Keratinocyte (primary cell): ENCODE measurements around the gene MAP7D1. TPM values are rescaled to one million over a fixed set of nuclear protein-coding genes. Genes with fewer than 3 reads are reported as not detected.

Experiments
- DNase-seq: peaks from one replicate; pipeline ENCODE4 v3.0.0-alpha.2; 2011; ENCODE audit warnings: low read depth, missing footprints, low spot score
- FAIRE-seq: peaks from 2 replicates; lab custom pipeline; 2011; peaks lifted over from hg19 to GRCh38; lab: Jason Lieb, UNC
- H2AFZ ChIP-seq: 2 replicates; pipeline ENCODE4 v1.6.0; 2012; ENCODE audit warnings: low read length, control low read depth, inconsistent platforms; ENCODE audit not compliant: control insufficient read depth
- H3K27ac ChIP-seq: 2 replicates; pipeline ENCODE4 v1.5.1; 2011; ENCODE audit warnings: low read length; ENCODE audit not compliant: control insufficient read depth, insufficient read depth
- H3K27me3 ChIP-seq: 3 replicates; pipeline ENCODE4 v1.6.0; 2011; ENCODE audit warnings: low read length; ENCODE audit not compliant: control insufficient read depth, insufficient read depth; ENCODE audit errors: extremely low read depth
- H3K36me3 ChIP-seq, 2 experiments: 2 replicates in 1 of 2; 3 replicates in 1 of 2; pipeline ENCODE4 v1.5.1; 2011; ENCODE audit warnings: low read length in 2 of 2, mild to moderate bottlenecking in 1 of 2; ENCODE audit not compliant: control insufficient read depth in 2 of 2, insufficient read depth in 2 of 2; ENCODE audit errors: extremely low read depth in 1 of 2
- H3K4me1 ChIP-seq: 3 replicates; pipeline ENCODE4 v1.5.1; 2011; ENCODE audit warnings: low read length; ENCODE audit not compliant: control insufficient read depth, insufficient read depth; ENCODE audit errors: extremely low read depth
- H3K4me2 ChIP-seq: 3 replicates; pipeline ENCODE4 v1.6.0; 2011; ENCODE audit warnings: low read depth, low read length; ENCODE audit not compliant: control insufficient read depth, insufficient read depth; ENCODE audit errors: extremely low read depth
- H3K4me3 ChIP-seq, 3 experiments: fragments of 200-600 bp in 1 of 3; sonication (generic) in 1 of 3; 2 replicates in 2 of 3; 3 replicates in 1 of 3; pipeline ENCODE4 v1.5.1; 2011 to 2016; ENCODE audit warnings: low read length in 3 of 3, mild to moderate bottlenecking in 3 of 3, control low read depth in 2 of 3, inconsistent platforms in 1 of 3, low read depth in 1 of 3, mixed read lengths in 1 of 3, mixed run types in 1 of 3, moderate library complexity in 1 of 3; ENCODE audit not compliant: control insufficient read depth in 2 of 3, insufficient read depth in 2 of 3; ENCODE audit errors: extremely low read depth in 1 of 3
- H3K79me2 ChIP-seq: 2 replicates; pipeline ENCODE4 v1.6.0; 2012; ENCODE audit warnings: low read length; ENCODE audit not compliant: control insufficient read depth, insufficient read depth
- H3K9ac ChIP-seq: 3 replicates; pipeline ENCODE4 v1.6.0; 2011; ENCODE audit warnings: low read length; ENCODE audit not compliant: control insufficient read depth, insufficient read depth; ENCODE audit errors: extremely low read depth
- H3K9me1 ChIP-seq: 3 replicates; pipeline ENCODE4 v1.6.0; 2011; ENCODE audit warnings: low read length; ENCODE audit not compliant: control insufficient read depth, insufficient read depth; ENCODE audit errors: extremely low read depth
- H3K9me3 ChIP-seq: 2 replicates; pipeline ENCODE4 v1.5.1; 2012; ENCODE audit warnings: low read depth, low read length; ENCODE audit not compliant: control insufficient read depth
- H4K20me1 ChIP-seq: 3 replicates; pipeline ENCODE4 v1.6.0; 2011; ENCODE audit warnings: low read length; ENCODE audit not compliant: control insufficient read depth, insufficient read depth; ENCODE audit errors: extremely low read depth
- CTCF ChIP-seq, 3 experiments: IDR thresholded peaks in 1 of 3; conservative IDR thresholded peaks in 1 of 3; optimal IDR thresholded peaks in 1 of 3; 2 replicates in 2 of 3; 3 replicates in 1 of 3; pipeline versions ENCODE3 to v1.5.1; 2011; ENCODE audit warnings: low read length in 3 of 3, mild to moderate bottlenecking in 3 of 3, moderate library complexity in 2 of 3, control low read depth in 1 of 3, inconsistent platforms in 1 of 3; ENCODE audit not compliant: insufficient read depth in 2 of 3; ENCODE audit errors: extremely low read depth in 1 of 3
- EZH2 ChIP-seq: IDR thresholded peaks from one replicate; pipeline ENCODE4 v1.6.1; 2012; ENCODE audit warnings: inconsistent platforms, mild to moderate bottlenecking, low read length, moderate library complexity
- dilution Hi-C: fragments of 300-500 bp; cut with MboI; formaldehyde crosslinking; loops from one replicate; pipeline ENCODE4 v1.7.0; 2020; ENCODE audit warnings: low sequenced_read_pairs; ENCODE audit not compliant: extremely low pct_ligation_motif_present
- polyA minus RNA-seq, 3 experiments: library from RNA; depleted of rRNA, polyadenylated mRNA; stranded (reverse); fragments of >200 nt; gene quantifications; 1 replicate in 1 of 3; 2 replicates in 1 of 3; 3 replicates in 1 of 3; pipeline ENCODE4 v1.2.3, GENCODE V29; 2011
- polyA plus RNA-seq, 5 experiments: library from polyadenylated mRNA; depleted of rRNA in 3 of 5; stranded (reverse) in 3 of 5; stranded (forward) in 1 of 5; unstranded in 1 of 5; fragments of >200 nt; gene quantifications; 1 replicate in 1 of 5; 2 replicates in 3 of 5; 3 replicates in 1 of 5; pipeline versions ENCODE4 v1.2.1 to v1.2.3, GENCODE V29; 2011 to 2012; ENCODE audit warnings: missing spikeins in 2 of 5, low read depth in 1 of 5, low replicate concordance in 1 of 5

Gene MAP7D1
- polyA plus RNA-seq (75.0 to 168 TPM (median 84.4 TPM) in 3 replicates), polyA minus RNA-seq (61.2 to 253 TPM (median 62.4 TPM) in 3 replicates)
- polyA plus RNA-seq (2011; ENCODE audit: low read depth) = 232 TPM
- 78.2 and 125 TPM in 2 replicates for polyA plus RNA-seq (2011; cell fraction: cytosol; rRNA removed)
- polyA plus RNA-seq (2011; cell fraction: nucleus; rRNA removed) = 171 and 172 TPM in 2 replicates
- 165 and 219 TPM in 2 replicates for polyA plus RNA-seq (2012; ENCODE audit: low replicate concordance)
- polyA minus RNA-seq (2011; cell fraction: cytosol; rRNA and poly(A)+ RNA removed) = 213 TPM
- 86.6 and 113 TPM in 2 replicates for polyA minus RNA-seq (2011; cell fraction: nucleus; rRNA and poly(A)+ RNA removed)

GRCh38 chr1:36155408-36156328, at the start of gene MAP7D1:
Gene MAP7D1, plus strand, starts transcription at chr1:36156160. Its CDS starts 258 bp downstream, at chr1:36156418.
- peak within 1 kb of the TSS; percentile 17 for H2AFZ ChIP-seq
- no peak for DNase-seq

GRCh38 chr1:36106269-36106668, 49.7 kb upstream of the MAP7D1 start:
- Histone ChIP-seq H3K4me3 (no peak overlapping the region), H3K9ac (no peak overlapping the region)
- TF ChIP-seq CTCF (optimal IDR thresholded peaks at IDR 0.05 in 1 of 3, IDR thresholded peaks at IDR 0.05 in 1 of 3, conservative IDR thresholded peaks at IDR 0.05 in 1 of 3; ENCODE audit: extremely low read depth in 1 of 3, insufficient read depth in 2 of 3, low read length in 3 of 3) = no peak
- no peak for TF ChIP-seq EZH2

More at GRCh38 chr1:36155408-36156328, at the start of gene MAP7D1:
- H4K20me1 ChIP-seq = peaks cover 8% of the 10 kb centered on the region
- TF ChIP-seq CTCF (optimal IDR thresholded peaks at IDR 0.05 in 1 of 3, IDR thresholded peaks at IDR 0.05 in 1 of 3, conservative IDR thresholded peaks at IDR 0.05 in 1 of 3; ENCODE audit: extremely low read depth in 1 of 3, insufficient read depth in 2 of 3, low read length in 3 of 3) (no peak), EZH2 (no peak)
- H3K27me3 ChIP-seq = no peaks in the 10 kb centered on the region
- H3K27ac ChIP-seq = peak within 1 kb of the TSS; percentile 96
- peaks cover 46% of the 10 kb centered on the region for H3K4me1 ChIP-seq
- H3K9me3 ChIP-seq = no peaks in the 10 kb centered on the region
- H3K4me3 ChIP-seq = peak within 1 kb of the TSS; percentile 81 to 93 (median 86)
- H3K36me3 ChIP-seq = peaks cover 4 to 25% of the 10 kb centered on the region in 2 experiments
- dilution Hi-C loops = no loop called here
- H3K9me1 ChIP-seq = no peaks in the 10 kb centered on the region
- FAIRE-seq = no peak
- H3K4me2 ChIP-seq = peak within 1 kb of the TSS; percentile 98
- peak within 1 kb of the TSS; percentile 96 for H3K9ac ChIP-seq
- H3K79me2 ChIP-seq = peaks cover 52% of the 10 kb centered on the region

More at GRCh38 chr1:36106269-36106668, 49.7 kb upstream of the MAP7D1 start:
- H3K27ac ChIP-seq = no peak overlapping the region
- DNase-seq = no peak
- no peaks in the 10 kb centered on the region for H3K9me1 ChIP-seq
- H3K9me3 ChIP-seq = no peaks in the 10 kb centered on the region
- no peak for FAIRE-seq
- no peak overlapping the region for H3K4me2 ChIP-seq
- H3K4me1 ChIP-seq = peaks cover 14% of the 10 kb centered on the region
- H2AFZ ChIP-seq = no peak overlapping the region
- dilution Hi-C loops = no loop called here
- no peaks in the 10 kb centered on the region for H3K79me2 ChIP-seq
- no peaks in the 10 kb centered on the region for H4K20me1 ChIP-seq
- no peaks in the 10 kb centered on the region for H3K36me3 ChIP-seq
- no peaks in the 10 kb centered on the region for H3K27me3 ChIP-seq
